Fibroblast of lung (primary cell): Measurements from ENCODE around the gene CFAP73.

ENCODE experiments used
- EZH2 ChIP-seq: IDR thresholded peaks from 2 replicates; pipeline ENCODE4 v1.5.1; 2012; ENCODE audit warnings: low read length, control low read depth, mild to moderate bottlenecking; ENCODE audit errors: missing control alignments
- TF ChIP-seq, protein P1 (sequence below), 2 donors: IDR thresholded peaks in 1 of 2; conservative IDR thresholded peaks in 1 of 2; 1 replicate in 1 of 2; 2 replicates in 1 of 2; pipeline ENCODE4 v1.5.1; 2011 to 2012; ENCODE audit warnings: low read length in 2 of 2, control low read depth in 1 of 2, inconsistent platforms in 1 of 2, low read depth in 1 of 2, mild to moderate bottlenecking in 1 of 2

DNA sequence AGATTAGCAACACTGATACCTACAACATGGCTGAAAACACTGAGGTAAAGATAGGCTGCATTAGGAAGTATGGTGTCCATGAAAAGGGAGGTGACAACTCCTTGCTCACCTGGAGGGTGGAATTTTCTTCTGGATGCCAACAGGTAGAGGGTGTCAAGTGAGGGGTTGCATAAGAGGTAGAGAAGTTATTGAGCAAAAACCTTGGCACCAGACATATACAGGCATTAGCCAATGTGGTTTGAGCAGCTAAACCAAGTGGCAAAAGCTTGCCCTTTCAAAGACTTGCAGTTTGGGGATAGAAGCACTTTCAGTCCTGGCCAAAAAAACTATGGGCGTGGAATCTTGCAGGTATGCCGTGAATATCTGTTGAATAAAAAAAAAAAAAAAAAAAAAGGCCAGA is 39.8 kb downstream of the CFAP73 start:
- TF ChIP-seq, protein P1, sequence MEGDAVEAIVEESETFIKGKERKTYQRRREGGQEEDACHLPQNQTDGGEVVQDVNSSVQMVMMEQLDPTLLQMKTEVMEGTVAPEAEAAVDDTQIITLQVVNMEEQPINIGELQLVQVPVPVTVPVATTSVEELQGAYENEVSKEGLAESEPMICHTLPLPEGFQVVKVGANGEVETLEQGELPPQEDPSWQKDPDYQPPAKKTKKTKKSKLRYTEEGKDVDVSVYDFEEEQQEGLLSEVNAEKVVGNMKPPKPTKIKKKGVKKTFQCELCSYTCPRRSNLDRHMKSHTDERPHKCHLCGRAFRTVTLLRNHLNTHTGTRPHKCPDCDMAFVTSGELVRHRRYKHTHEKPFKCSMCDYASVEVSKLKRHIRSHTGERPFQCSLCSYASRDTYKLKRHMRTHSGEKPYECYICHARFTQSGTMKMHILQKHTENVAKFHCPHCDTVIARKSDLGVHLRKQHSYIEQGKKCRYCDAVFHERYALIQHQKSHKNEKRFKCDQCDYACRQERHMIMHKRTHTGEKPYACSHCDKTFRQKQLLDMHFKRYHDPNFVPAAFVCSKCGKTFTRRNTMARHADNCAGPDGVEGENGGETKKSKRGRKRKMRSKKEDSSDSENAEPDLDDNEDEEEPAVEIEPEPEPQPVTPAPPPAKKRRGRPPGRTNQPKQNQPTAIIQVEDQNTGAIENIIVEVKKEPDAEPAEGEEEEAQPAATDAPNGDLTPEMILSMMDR (conservative IDR thresholded peaks at IDR 0.05 in 1 of 2, IDR thresholded peaks at IDR 0.05 in 1 of 2; ENCODE audit: low read depth in 1 of 2, low read length in 2 of 2), result no peak
- TF ChIP-seq EZH2, result no peak
